Measurements from ENCODE around the gene MACROD1. TPM values are rescaled to one million over a fixed set of nuclear protein-coding genes. Genes with fewer than 3 reads are reported as not detected.
A peak's percentile ranks its signal among the peaks of the same experiment; 100 is the strongest.

Gene MACROD1
- total and polyA plus RNA-seq, 9 of the 15 experiments (the other 6 are each of a cell fraction or from before 2014, with no cell fraction given) = 1.1 to 60.0 (median 26.4) TPM

GRCh38 chr11:63970902-63971301 lies 195.0 kb downstream of the MACROD1 start (continued):
- TF ChIP-seq, protein P1, sequence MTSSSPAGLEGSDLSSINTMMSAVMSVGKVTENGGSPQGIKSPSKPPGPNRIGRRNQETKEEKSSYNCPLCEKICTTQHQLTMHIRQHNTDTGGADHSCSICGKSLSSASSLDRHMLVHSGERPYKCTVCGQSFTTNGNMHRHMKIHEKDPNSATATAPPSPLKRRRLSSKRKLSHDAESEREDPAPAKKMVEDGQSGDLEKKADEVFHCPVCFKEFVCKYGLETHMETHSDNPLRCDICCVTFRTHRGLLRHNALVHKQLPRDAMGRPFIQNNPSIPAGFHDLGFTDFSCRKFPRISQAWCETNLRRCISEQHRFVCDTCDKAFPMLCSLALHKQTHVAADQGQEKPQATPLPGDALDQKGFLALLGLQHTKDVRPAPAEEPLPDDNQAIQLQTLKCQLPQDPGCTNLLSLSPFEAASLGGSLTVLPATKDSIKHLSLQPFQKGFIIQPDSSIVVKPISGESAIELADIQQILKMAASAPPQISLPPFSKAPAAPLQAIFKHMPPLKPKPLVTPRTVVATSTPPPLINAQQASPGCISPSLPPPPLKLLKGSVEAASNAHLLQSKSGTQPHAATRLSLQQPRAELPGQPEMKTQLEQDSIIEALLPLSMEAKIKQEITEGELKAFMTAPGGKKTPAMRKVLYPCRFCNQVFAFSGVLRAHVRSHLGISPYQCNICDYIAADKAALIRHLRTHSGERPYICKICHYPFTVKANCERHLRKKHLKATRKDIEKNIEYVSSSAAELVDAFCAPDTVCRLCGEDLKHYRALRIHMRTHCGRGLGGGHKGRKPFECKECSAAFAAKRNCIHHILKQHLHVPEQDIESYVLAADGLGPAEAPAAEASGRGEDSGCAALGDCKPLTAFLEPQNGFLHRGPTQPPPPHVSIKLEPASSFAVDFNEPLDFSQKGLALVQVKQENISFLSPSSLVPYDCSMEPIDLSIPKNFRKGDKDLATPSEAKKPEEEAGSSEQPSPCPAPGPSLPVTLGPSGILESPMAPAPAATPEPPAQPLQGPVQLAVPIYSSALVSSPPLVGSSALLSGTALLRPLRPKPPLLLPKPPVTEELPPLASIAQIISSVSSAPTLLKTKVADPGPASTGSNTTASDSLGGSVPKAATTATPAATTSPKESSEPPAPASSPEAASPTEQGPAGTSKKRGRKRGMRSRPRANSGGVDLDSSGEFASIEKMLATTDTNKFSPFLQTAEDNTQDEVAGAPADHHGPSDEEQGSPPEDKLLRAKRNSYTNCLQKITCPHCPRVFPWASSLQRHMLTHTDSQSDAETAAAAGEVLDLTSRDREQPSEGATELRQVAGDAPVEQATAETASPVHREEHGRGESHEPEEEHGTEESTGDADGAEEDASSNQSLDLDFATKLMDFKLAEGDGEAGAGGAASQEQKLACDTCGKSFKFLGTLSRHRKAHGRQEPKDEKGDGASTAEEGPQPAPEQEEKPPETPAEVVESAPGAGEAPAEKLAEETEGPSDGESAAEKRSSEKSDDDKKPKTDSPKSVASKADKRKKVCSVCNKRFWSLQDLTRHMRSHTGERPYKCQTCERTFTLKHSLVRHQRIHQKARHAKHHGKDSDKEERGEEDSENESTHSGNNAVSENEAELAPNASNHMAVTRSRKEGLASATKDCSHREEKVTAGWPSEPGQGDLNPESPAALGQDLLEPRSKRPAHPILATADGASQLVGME (CRISPR knock-in tag; IDR thresholded peaks at IDR 0.05) = no peak
- TF ChIP-seq GATAD2B (IDR thresholded peaks at IDR 0.05; ENCODE audit: borderline replicate concordance) (no peak), ZNF282 (CRISPR knock-in tag; IDR thresholded peaks at IDR 0.05) (no peak), EP400 (IDR thresholded peaks at IDR 0.05) (no peak), ZNF830 (CRISPR knock-in tag; IDR thresholded peaks at IDR 0.05) (no peak), RBM17 (IDR thresholded peaks at IDR 0.05; ENCODE audit: borderline replicate concordance, low read depth, low read length) (no peak), TOE1 (IDR thresholded peaks at IDR 0.05; ENCODE audit: borderline replicate concordance) (peak; percentile 23; the same call in 1 of the 2 replicates), TOE1 (CRISPR knock-in tag; IDR thresholded peaks at IDR 0.05; ENCODE audit: borderline replicate concordance, low read depth) (no peak), ZNF766 (CRISPR knock-in tag; conservative IDR thresholded peaks at IDR 0.05) (0 out of 2 replicates have a peak, but pooled peaks have one; percentile 66), TFAM (CRISPR knock-in tag; conservative IDR thresholded peaks at IDR 0.05) (no peak), SOX6 (IDR thresholded peaks at IDR 0.05) (no peak), XRCC4 (IDR thresholded peaks at IDR 0.05; ENCODE audit: extremely low read depth, insufficient read depth, insufficient read length) (no peak), L3MBTL2 (IDR thresholded peaks at IDR 0.05) (peak; percentile 76), ZNF280B (CRISPR knock-in tag; IDR thresholded peaks at IDR 0.05) (no peak), ELF1 (tag; IDR thresholded peaks at IDR 0.05) (peak; percentile 50; the same call in 1 of the 2 replicates)
